HuH-7 (cell line): ENCODE results near the gene KDR.

Source experiments
- DNase-seq: peaks from one replicate; pipeline ENCODE4 v3.0.0; 2011; ENCODE audit warnings: low spot score

The KDR gene

DNA sequence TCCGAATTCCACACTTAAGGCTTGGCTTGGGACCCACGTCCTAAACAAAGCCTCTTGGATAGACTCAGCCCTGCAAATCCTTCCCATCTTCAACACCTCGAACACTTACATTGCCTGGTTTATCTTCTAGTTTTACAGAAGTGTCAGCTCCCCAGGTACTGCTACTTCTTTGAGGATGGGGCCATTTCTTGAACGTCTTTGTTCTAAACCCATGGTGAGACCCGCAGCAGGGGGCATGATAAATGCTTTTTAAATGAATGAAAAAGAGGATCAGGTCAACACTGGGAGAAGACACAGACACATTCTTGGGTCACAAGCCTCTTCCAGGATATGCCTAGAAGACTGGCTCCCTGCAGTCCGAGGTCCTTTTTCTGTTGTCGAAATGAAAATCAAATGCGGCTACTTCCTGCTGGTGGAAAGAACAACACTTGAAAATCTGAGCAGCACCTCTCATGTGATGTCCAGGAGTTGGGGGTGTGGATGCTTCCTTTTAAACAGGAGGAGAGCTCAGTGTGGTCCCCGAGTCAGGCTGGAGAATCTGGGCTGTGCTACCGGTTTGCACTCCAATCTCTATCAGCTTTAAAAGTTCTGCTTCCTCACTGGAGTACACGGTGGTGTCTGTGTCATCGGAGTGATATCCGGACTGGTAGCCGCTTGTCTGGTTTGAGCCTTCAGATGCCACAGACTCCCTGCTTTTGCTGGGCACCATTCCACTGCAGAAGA, 45.8 kb downstream of the KDR start:
- no peak for DNase-seq

DNA sequence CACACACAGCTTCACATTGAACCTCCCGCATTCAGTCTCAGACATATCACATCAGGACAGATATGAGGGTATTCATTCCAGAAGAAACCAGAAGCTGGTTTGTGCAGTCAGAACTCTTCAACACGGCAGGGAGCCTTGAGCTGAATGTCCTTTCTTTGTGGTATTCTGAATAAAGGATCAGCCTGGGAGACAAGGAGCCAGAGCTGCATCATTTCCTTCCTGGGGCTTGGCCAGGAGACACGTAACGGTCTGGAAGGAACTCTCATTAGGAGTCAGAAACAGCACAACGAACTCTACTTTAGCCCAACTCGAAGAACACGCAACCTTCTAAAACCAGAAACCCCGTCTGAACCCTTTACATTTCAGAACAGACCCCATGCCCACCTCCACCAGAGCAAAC, 46.4 kb downstream of the KDR start:
- no peak for DNase-seq

DNA sequence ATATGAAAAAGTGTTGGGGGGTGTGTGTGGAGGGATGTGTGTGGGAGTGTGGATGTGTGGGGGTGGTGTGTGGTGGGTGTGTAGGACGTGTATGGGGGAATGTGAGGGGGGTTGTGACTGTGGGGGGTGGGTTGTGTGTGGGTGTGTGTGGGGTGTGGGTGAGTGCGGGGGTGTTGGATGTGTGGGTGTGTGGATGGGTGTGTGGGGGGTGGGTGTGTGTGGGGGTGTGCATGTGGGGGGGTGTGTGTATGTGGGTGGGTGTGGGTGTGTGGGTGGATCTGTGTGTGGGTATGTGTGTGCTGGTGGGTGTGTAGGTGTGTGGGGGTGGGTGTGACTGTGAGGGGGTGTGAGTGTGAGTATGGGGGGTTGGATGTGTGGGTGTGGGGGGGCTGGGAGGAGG, 47.8 kb downstream of the KDR start:
- no peak for DNase-seq

DNA sequence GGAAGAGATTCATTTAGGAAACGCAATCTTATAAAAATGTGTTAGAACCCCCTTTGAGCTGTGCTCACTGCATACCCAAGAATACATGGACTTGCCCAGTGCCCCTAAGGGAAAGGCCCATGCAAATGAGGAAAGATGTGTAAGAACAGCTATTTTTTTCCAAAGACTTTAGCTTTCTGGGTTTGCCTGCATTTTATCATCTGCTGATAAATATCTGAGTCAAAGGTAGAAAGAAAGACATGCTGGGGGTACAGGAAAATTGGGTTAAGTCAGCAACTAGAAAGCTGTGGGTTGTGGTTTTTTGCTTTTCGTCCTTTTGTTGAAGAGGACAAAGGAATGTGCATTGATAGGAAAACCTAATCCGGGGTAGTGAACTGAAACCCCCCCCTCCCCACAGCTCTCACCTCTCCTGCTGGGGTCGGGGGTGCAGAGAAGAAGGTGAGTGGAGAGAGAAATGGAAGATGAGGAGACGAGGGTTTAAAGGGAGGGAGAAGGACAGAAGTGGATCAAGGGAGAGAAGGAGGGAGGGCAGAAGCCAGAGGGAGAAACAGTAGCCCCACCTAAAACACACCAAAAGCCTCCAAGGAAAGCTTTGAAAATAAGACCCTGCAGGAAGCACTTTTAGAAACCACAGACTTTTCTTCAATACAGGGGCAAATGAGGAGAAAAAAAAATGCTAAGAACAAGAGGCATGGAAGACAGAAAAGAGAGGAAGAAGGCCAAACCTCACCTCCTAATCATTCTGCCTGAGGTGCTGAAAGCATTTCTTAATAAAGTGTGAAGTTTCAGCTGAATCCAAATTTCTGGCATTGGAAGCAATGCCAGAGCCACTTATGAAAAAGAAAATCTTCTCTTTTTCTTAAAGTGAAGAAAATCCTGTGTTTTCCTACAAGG, 49.3 kb downstream of the KDR start:
- DNase-seq: no peak

DNA sequence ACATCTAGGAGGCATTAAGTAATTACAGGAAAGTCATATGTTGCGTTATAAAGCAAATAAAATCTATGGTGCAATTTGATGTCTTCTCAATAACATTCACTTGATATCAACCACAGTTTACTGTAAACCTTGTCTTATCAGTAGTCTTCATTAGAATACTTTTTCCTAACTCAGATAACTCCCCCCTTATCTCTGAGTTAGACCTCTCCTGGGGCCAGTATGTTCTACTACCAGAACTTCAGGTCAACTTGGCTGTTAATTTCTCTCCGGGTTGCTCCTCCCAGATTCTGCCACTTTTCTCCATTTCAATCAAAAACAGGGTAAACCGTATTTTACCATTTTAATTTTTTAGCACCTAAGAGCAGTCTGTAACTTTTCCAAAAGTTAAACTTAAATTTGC, 50.0 kb downstream of the KDR start:
- DNase-seq: no peak

DNA sequence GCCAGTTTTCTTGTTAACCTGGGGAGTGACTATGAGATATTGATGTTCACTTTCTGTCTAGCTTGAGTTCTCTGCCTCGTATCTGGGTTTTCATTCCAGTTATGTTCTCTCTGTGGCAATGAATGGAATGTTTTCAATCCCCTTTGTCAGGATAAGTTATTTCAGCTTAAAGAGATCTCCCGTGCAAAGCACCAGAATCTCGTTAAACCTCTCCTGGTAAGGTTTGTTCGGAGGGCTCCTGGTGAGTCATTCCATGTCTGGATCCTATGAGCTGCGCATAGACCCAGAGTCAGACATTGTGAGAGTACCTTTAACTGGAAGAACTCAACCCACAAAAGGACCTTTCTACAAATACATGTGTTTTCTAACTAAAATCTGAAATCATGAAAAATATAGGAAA, 51.0 kb downstream of the KDR start:
- DNase-seq: no peak

DNA sequence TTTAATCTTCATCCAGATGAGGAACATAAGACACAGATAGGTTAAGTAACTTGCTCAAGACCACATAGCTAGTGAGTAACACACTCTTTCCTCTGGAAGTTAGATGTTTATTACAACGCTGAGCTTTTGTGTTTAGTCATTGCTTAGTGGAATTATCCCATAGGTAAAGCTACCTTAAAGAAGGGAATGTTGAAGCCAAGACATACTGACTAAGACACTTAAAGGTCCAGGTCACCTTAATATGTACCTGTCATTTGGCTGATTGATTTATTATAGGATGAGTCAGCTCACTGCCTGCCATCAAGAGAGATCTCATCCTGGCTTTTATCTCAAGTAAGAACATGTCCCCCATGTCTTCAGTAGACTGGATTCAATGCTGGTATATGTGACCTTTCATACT, 53.4 kb downstream of the KDR start:
- no peak for DNase-seq

DNA sequence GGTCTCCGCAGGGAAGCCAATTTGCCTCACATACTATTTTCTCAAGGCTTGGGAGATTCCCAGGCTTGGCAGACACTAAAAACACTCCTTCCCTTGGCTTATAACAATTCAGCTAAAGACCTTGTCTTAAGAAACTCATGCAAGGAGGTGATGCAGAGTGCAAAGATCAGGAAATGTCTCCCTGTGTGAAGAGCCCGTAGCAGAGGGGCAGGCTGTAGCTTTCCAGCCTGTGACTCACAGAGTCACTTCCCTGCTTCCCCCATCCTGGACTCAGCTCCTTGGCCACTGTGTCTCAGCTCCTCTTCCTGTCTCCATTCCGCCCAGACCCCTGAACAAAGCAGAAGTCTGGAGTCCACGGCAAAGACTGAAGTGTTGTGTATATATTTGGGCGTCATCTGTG, 56.1 kb downstream of the KDR start:
- DNase-seq: no peak

DNA sequence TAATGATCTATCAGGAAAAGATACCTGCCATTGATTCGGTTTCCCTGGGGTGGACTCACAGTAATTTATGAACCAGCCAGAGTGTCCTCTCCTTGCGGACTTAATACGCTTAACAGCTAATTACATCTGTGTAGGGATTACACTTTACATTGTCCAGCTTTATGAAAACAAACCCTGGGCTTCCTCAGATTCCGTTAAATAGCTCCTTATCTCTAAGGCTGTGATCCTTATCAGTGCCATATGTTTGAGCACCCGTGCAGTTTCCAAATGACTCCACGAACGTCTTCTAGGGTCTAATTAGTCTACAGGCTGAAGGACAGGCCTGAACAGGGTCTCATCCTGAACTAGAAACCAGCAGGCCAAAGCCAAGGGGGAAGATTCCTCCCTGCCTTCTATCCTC, 56.9 kb downstream of the KDR start:
- no peak for DNase-seq

DNA sequence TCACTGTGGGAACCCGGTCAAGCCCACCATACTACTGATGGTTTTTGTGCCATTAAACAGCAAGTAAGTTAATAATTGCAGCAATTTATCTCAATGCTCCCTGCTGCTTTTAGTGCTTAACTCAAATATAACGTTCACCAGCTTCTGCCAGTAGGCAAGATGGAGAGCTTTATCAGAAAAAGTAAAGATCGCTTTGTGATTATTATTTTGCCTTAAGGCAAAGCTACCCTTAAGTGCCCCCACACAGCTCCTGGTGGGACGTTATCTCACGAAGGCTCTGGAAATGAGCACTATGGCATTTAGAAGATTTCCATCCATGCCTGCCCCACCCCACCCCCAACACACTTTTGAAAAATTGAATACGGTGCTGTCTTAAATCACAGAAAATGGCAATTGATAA, 59.4 kb downstream of the KDR start:
- DNase-seq: no peak

DNA sequence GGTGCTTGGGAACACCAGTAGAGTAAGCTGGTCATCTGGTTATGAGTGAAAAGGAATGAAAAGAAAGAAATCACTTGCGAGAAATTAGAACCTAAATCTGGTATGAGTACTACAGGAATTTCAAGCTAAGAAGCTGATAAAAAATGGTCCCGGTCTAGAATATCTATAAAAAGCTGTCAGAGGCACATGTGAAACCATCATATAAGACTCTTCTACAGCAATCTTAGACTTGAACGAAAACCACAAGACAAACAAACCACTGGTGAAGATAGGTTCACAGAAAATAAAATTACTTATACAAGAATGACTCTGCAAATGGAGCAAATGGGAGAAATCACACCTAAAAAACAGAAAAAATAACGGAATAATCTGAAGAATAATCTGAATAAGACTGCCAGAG, 69.9 kb downstream of the KDR start:
- no peak for DNase-seq

DNA sequence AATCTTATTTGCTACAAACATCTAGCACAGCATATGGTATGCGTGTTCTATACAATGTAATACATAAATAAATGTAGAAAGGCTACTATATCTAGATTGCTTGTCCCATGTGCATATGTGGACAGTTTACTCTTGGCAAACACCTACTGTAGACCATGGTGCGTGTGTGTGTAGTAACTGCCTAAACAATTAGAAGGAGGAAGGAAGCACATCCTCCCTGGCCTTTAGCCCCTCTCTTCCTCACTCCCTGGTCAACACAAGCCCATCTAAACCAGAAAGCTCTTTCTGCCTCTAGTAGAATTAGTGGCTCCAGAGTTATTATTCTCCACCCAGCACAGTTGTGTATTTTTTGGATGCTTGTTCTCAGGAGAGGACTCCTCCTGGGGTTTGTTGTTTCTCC, 73.9 kb downstream of the KDR start:
- DNase-seq: no peak

DNA sequence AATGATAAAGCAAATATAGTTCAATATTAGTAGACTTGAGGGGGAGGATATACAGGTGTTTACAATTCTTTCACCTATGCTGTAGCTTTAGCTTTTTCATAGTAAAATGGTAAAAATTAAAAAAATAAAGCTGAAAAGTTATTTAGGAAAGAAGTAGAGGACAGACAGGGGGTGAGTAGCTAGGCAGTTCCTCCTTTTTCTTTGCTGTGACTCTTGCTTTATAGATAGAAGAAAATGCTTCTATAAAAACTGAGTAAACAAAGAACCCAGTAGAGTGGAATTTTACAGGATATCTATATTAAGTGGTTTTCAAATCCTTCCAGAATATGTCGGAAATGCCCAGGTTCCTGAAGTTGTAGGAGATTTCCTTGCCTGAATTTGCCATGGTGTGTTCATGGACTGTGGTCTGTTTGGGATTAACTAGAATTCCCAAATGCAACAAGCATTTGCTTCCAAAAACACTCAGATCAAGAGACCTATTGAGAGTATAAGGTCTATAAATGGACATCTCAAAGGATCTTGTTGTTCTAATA, 74.9 kb downstream of the KDR start:
- DNase-seq: no peak

DNA sequence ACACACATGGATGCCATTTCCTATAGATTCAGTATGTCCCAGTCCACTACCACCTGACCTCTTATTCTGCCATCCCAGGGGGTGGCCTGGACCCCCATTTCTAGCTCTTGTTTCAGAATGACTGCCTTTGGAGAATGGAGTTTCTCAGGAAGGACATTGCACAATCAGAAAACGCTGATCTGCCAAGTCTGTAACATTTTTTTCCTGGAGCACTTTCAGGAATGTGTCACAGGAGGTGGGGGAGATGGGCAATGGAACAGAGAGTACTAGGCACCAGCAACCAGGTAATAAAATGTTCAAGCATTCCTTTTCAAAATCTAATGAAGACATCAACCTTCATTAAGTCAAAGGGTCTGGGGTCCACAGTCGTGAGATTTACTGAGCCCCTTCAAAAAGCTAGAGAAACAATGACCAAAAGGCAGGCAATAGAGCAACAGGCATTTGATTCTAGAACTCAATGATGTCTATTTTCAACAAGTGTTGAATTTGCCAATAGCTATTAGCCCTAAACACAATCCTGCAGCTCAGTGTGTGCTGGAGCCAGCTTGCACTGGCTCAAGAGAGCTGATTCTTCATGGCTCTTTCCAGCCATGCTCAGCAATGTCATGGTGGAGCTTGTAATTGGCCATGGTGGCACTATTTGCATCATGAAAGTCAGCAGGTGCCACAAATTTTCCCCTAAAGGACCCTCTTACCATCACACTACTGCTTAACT, 87.1 kb downstream of the KDR start:
- no peak for DNase-seq

DNA sequence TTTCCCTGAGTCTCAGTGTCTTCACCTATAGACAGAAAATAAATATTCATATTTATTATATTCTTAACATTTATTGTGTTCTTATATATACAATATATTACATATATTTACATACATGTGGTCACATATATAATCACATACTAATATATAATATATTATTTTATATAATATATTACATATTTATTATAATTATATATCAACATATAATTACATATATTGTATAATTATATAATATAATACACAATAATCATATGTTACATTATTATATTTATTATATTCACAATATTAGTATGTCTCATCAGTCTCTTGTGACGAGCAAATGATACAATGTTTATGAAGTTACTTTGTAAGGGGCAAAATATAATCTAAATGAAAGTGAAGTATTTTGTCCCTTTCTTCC, 87.7 kb downstream of the KDR start:
- DNase-seq: no peak

DNA sequence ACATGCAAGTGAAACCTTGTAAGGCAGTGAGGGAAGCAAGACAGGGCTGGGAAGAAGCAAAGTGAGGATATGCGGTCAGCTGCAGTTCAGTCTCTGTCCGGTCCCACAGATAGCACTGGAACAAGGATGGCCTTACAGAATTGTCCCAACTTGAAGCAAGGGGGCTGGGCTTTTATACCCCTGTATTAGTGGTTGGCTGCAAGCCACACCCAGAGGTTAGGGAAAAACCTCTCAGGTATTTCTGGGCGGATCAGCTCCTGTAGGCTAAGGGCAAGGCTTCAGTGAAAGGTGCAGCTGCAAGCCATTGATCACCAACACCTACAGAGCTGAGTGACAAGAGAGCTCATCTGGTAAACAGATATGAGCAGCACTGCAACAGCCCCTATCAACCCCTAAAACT, 89.0 kb downstream of the KDR start:
- no peak for DNase-seq

DNA sequence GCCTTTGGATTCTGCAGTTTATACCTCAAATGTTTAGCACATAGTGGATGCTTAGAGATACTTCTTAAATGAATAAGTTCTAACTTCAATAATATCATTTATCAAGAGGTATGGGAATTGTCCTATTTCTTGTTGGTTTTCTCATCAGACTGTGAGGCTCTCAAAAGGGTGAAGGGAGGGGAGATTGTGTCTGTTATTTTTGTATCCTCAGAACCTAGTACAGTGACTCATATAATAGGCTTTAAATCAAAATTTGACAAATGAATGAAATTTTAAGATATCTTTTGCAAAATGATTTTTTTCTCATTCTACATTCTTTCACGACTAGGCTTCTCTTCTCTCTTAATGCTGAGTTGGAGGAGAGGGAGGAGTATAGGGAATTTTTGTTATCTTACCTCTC, 89.5 kb downstream of the KDR start:
- DNase-seq: no peak

DNA sequence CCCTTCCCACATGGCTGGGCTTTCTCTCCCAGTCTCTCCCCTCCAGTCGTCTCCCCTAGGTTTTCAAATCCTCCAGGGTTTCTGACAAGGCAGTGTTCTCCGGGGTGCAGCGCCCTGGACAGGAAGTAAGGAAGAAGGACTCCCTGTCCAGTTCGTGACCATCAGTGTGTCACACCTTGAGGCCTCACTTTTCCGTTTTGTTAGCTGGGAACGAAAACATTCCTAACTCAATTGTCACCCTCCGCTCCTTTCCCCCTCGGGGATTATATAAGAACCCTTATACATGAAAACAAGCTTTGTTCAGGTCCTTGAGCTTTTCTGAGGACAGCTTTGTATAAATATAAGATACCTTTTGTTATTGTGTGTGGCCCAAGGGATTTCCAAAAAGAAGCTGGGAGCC, 92.1 kb downstream of the KDR start:
- no peak for DNase-seq

DNA sequence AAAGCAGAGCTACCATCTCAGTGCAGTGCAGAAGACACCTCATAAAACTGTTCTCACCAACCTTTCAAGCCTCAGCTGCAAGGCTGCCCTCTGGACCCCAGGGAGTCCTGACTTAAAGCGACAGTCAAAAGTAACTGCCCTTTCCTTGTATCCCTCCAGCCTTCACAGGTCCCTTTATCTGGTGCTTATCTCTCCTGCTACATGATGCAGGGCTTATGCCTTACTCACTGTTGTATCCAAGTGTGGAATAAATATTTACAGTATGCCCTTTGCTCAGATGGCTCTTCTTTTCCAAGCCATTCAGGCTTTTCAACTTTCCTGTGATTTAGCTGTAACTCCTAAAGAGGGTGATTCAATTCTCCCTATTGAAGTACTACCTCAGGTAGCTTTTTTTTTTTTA, 92.6 kb downstream of the KDR start:
- no peak for DNase-seq

DNA sequence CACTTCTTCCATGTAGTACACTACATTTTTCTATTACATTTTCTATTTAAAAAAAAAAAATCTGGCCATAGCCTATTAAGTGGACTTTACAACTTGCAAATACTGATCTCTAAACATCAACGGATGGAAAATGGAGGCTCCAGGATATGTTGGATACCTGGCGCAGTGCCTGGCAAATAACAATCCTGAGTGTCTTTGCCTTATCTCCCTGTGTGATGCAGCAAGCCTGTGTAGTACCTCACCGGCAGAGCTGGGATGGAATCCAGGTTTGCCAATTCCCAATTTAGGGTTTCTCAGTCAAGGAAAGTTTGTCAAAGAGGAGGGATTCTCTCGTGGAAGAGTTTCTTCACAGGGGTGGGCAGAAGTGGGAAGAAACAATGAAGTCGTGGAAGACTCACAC, 93.2 kb downstream of the KDR start:
- no peak for DNase-seq

DNA sequence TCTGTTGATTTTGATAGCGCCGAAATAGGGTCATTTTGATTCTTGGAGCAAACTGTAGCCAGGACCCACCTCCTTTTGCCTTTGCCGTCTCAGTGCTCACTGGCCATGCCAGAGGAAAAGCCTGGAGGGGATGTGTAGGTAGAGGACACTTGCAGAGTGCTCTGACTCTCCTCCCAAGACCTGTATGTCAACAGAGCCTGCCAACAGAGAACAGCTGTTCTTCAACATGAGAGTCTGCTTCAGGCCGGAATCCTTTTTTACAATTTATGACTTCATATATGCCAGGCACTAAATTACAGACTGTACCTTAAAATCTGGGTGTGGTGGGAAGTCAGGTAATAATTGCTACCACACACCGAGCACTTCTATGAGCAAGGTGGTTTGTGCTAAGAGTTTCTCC, 94.2 kb downstream of the KDR start:
- DNase-seq: no peak

DNA sequence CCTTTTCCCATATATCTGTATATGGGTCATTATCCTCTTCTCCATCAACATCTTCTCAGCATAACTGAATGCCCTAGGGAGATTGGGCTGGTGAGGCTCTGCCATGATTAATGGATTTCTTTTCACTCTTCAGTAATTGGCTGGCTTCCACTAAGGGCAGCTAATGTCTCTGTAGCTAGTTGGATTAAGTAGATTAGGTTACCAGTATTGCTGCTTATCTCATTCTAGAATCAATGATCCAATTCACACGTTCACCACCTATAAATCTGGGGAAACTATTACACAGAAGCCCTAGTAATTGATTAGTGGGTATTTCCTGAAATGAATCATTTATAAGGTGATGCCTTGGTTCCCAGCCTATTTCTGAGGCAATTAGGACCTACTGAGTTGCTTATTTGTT, 94.8 kb downstream of the KDR start:
- no peak for DNase-seq
